Measurements from ENCODE around the gene RAB43. TPM values are rescaled to one million over a fixed set of nuclear protein-coding genes. Genes with fewer than 3 reads are reported as not detected.

The RAB43 gene
- total RNA-seq = 5.8 and 8.0 TPM in 2 replicates

GRCh38 chr3:129121792-129122411, at the start of gene RAB43:
RAB43 (minus strand) TSS chr3:129121804; CDS start chr3:129121489, 315 bp downstream.

GRCh38 chr3:129160891-129161859, 39.6 kb upstream of the RAB43 start, which contains the start of gene ISY1:
ISY1 (minus strand) TSS chr3:129161063; CDS start chr3:129160975, 88 bp downstream.

GRCh38 chr3:129060276-129061022, 61.2 kb downstream of the RAB43 start, which contains the start of gene GP9:
GP9 (plus strand) TSS chr3:129060779; CDS start chr3:129061740, 961 bp downstream.

Other genes starting within 250 kb of the RAB43 start
- gene ACAD9, start 242.2 kb downstream of the RAB43 start, total RNA-seq = 34.0 and 36.1 TPM in 2 replicates
- under 0.01 and 0.11 TPM in 2 replicates for gene CFAP92, start 127.7 kb downstream of the RAB43 start, total RNA-seq
- gene EFCC1, start 120.5 kb downstream of the RAB43 start, total RNA-seq = under 0.01 TPM in 1 of 2 replicates, not detected in the other
- gene GP9, start 61.0 kb downstream of the RAB43 start, total RNA-seq = not detected in 2 replicates
- gene ISY1, start 39.3 kb upstream of the RAB43 start, total RNA-seq = 29.7 and 39.2 TPM in 2 replicates
- gene CNBP, start 62.1 kb upstream of the RAB43 start, total RNA-seq = 294 and 308 TPM in 2 replicates
- gene COPG1, start 127.8 kb upstream of the RAB43 start, total RNA-seq = 263 and 273 TPM in 2 replicates
- gene HMCES, start 157.1 kb upstream of the RAB43 start, total RNA-seq = 12.0 and 13.5 TPM in 2 replicates